PC-9 (cell line): ENCODE measurements around the gene ALCAM.

Experiments used
- CTCF ChIP-seq: fragments of 200-600 bp; sonication (generic); conservative IDR thresholded peaks from 2 replicates; pipeline ENCODE4 v1.6.1; 2017; ENCODE audit warnings: mixed run types, antibody characterized with exemption, mild to moderate bottlenecking, moderate library complexity
- EZH2 ChIP-seq: fragments of 200-600 bp; sonication (generic); IDR thresholded peaks from 2 replicates; pipeline ENCODE4 v1.8.0; 2017; ENCODE audit warnings: antibody characterized with exemption, low read depth

- TF ChIP-seq CTCF (no peak), EZH2 (no peak)
Observed at GRCh38 chr3:105377716-105378115, 11.0 kb downstream of the ALCAM start.
